Measurements from ENCODE around the gene TMEM72. TPM values are rescaled to one million over a fixed set of nuclear protein-coding genes. Genes with fewer than 3 reads are reported as not detected.

Gene TMEM72
- total and polyA plus RNA-seq, 2 donors (not counting 3 experiments of a cell fraction or from before 2014, with no cell fraction given) = not detected

DNA sequence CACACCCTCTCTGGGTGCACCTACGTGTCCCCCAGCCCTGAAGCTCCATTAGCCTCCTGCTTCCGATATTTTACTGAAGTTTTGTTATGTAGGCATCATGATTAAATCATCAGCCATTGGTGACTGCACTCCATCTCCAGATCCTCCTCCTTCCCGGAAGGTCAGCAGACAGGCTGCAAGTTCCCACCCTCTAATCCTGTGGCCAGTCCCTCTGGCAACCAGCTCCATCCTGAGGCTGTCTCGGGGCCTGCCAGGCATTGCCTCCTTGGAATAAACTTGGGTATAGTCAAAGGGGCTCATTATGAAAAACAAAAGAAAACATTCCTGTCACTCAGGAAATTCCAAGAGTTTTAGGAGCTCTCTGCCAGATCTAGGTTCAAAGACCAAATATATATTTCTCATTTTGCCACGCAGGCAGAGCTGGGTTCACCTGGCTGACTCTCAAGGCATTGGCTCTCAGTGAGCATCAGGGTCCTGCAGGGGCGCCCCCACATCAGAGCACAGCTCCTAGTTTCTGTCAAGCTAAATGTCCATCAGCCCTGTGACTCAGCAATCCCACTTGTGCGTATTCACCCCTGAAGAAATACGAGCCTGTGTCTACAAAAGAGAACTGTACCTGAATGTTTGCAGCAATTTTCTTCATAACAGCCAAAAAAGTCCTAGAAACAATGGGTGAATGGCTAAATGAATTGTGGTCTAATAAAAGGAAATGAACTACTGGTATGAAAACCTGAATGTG, 27.4 kb upstream of the TMEM72 start:
- FAIRE-seq (no peak), DNase-seq (ENCODE audit: low read depth, low spot score) (no peak)
- no peak overlapping the region for H3K4me3 ChIP-seq (replicated peaks in 1 of 3; ENCODE audit: insufficient read depth in 1 of 3, low read depth in 1 of 3, low read length in 3 of 3)
- H3K9me1 ChIP-seq (replicated peaks; ENCODE audit: control insufficient read depth, extremely low read depth, insufficient read depth, low read length) = no peaks in the 10 kb centered on the region
- no peaks in the 10 kb centered on the region for H4K20me1 ChIP-seq (replicated peaks; ENCODE audit: control insufficient read depth, extremely low read depth, insufficient read depth, low read length)
- H3K4me1 ChIP-seq (ENCODE audit: control insufficient read depth, extremely low read depth, insufficient read depth, low read length) = peaks cover 5% of the 10 kb centered on the region
- H3K4me2 ChIP-seq (ENCODE audit: insufficient read depth, low read length) = no peak overlapping the region
- no TSS peak for BruUV-seq (replicated peaks)
- H3K9ac ChIP-seq (replicated peaks; ENCODE audit: extremely low read depth, insufficient read depth, low read length) = no peak overlapping the region
- ChIA-PET CTCF (no interaction called here), POLR2A (no interaction called here)
- no peak overlapping the region for H2AFZ ChIP-seq (ENCODE audit: low read depth, low read length)
- intact Hi-C loops (cut with micrococcal nuclease) (no loop called here), dilution Hi-C loops (cut with MboI; ENCODE audit: extremely low pct_ligation_motif_present, low sequenced_read_pairs) (no loop called here)
- no peaks in the 10 kb centered on the region for H3K79me2 ChIP-seq (ENCODE audit: control insufficient read depth, insufficient read depth, low read length)
- peaks cover 2 to 3% of the 10 kb centered on the region in 2 experiments for H3K27me3 ChIP-seq (ENCODE audit: control insufficient read depth in 2 of 2, insufficient read depth in 2 of 2, low read length in 2 of 2)
- TF ChIP-seq MAX (IDR thresholded peaks at IDR 0.05; ENCODE audit: insufficient read depth, insufficient read length) = no peak
- TF ChIP-seq MYC (IDR thresholded peaks at IDR 0.05; ENCODE audit: low read depth, low read length) = no peak
- TF ChIP-seq JUN (IDR thresholded peaks at IDR 0.05; ENCODE audit: borderline replicate concordance, insufficient read depth, insufficient read length, low read depth) = no peak
- no peak for TF ChIP-seq POLR2AphosphoS5 (IDR thresholded peaks at IDR 0.05; ENCODE audit: insufficient read depth, low read depth, low read length)
- no peak for TF ChIP-seq GATA2 (IDR thresholded peaks at IDR 0.05; ENCODE audit: insufficient read depth, insufficient read length, low read depth, low read length)
- TF ChIP-seq, protein P1, sequence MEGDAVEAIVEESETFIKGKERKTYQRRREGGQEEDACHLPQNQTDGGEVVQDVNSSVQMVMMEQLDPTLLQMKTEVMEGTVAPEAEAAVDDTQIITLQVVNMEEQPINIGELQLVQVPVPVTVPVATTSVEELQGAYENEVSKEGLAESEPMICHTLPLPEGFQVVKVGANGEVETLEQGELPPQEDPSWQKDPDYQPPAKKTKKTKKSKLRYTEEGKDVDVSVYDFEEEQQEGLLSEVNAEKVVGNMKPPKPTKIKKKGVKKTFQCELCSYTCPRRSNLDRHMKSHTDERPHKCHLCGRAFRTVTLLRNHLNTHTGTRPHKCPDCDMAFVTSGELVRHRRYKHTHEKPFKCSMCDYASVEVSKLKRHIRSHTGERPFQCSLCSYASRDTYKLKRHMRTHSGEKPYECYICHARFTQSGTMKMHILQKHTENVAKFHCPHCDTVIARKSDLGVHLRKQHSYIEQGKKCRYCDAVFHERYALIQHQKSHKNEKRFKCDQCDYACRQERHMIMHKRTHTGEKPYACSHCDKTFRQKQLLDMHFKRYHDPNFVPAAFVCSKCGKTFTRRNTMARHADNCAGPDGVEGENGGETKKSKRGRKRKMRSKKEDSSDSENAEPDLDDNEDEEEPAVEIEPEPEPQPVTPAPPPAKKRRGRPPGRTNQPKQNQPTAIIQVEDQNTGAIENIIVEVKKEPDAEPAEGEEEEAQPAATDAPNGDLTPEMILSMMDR (IDR thresholded peaks at IDR 0.05; ENCODE audit: extremely low read depth in 1 of 2, insufficient read depth in 1 of 2, low read depth in 1 of 2, low read length in 2 of 2) = no peak
- no peak for TF ChIP-seq FOS (IDR thresholded peaks at IDR 0.05; ENCODE audit: borderline replicate concordance, insufficient read depth, low read length)
- no peak for TF ChIP-seq POLR2A (IDR thresholded peaks at IDR 0.05; ENCODE audit: low read depth, low read length)
- TF ChIP-seq EZH2 (IDR thresholded peaks at IDR 0.05; ENCODE audit: borderline replicate concordance, low read depth, low read length, severe bottlenecking) = no peak
- no peaks in the 10 kb centered on the region for H3K9me3 ChIP-seq (replicated peaks; ENCODE audit: control insufficient read depth, insufficient read depth, low read length)
- no peak overlapping the region for H3K27ac ChIP-seq (ENCODE audit: insufficient read depth, low read depth, low read length)
- H3K36me3 ChIP-seq (ENCODE audit: control insufficient read depth in 2 of 2, extremely low read depth in 1 of 2, insufficient read depth in 2 of 2, low read length in 2 of 2) = no peaks in the 10 kb centered on the region
